Lower leg skin (tissue), 4 donors: ENCODE results near the gene TACC3. TPM values are rescaled to one million over a fixed set of nuclear protein-coding genes. Genes with fewer than 3 reads are reported as not detected.

Experiments used
- DNase-seq, 2 donors: peaks; one replicate each; pipeline ENCODE4 v3.0.0-alpha.2; 2019; ENCODE audit warnings: low spot score in 2 of 2
- H3K4me3 ChIP-seq: fragments of 200-600 bp; sonication (generic); 2 replicates; pipeline ENCODE4 v1.5.1; 2017; ENCODE audit warnings: mild to moderate bottlenecking, low read depth; ENCODE audit not compliant: poor library complexity, severe bottlenecking
- POLR2A ChIP-seq, 2 donors: fragments of 450-650 bp; IDR thresholded peaks; one replicate each; pipeline ENCODE4 v1.6.1; 2016 to 2017; ENCODE audit warnings: antibody characterized with exemption in 2 of 2, mild to moderate bottlenecking in 1 of 2, moderate library complexity in 1 of 2
- WGBS, 2 donors: methylation state at CpG; one replicate each; pipeline ENCODE4 v1.1.5; 2018; 5-methylcytosine and 5-hydroxymethylcytosine counted together
- intact Hi-C: fragments of 100-400 bp; cut with DNase I; formaldehyde crosslinking; loops from one replicate; pipeline ENCODE4 v1.15.0; 2023; ENCODE audit warnings: low total_unique reads
- total RNA-seq, 4 donors: library from RNA; depleted of rRNA; stranded (reverse); fragments of >200 nt; gene quantifications; one replicate each; pipeline ENCODE4 v1.1.0, GENCODE V29; 2016
- TF ChIP-seq, protein P1 (sequence below), 3 donors: fragments of 450-650 bp; IDR thresholded peaks; one replicate each; pipeline ENCODE4 v1.5.1; 2016; ENCODE audit warnings: antibody characterized with exemption in 3 of 3, mild to moderate bottlenecking in 3 of 3, moderate library complexity in 2 of 3

TACC3 gene
- total RNA-seq, 4 donors from 2014 or later: 6.1 to 10.0 (median 7.9) TPM

DNA sequence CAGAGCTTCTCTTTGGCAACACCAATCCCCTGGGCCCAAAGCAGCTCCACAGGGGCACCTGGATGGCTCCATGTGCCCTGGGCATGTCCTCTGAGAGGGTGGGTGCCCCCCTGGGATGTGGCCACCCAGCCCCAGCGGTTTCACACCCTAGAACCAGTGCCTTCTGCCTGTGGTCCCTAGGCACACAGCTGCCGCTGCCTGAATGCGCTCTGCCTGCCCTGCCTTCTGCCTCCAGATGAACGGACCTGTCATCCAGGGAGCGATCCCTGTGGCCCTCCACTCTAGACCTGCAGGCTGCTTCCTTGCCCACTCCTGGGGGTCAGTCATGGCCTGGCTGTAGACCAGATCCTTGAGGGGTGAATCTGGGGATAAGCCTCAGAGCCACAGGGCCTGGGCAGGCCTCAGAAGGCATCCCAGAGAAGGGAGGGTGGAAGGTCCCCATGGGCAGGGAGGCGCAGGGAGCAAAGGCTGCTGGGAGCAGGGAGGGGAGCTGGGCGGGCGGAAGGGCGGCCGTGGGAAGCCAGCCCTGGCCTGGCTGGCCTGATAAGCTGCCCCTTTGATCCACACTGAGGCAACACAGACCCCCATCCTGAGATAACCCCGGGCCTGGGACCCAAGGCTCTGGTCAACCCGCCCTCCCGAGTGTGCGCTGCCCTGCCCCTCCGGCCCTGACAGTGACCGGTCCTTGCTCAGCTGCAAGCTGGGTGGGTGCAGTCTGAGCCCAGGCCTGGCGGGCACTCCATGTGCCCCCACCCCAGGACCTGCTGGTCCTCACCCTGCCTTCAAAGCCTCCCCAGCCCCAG lies 63.7 kb downstream of the TACC3 start:
- H3K4me3 ChIP-seq: no peak overlapping the region
- 59 to 65% methylated on average over 17 of the region's 17 CpGs for WGBS, 2 donors
- DNase-seq: no peak
- intact Hi-C loops: no loop called here
- TF ChIP-seq, protein P1, sequence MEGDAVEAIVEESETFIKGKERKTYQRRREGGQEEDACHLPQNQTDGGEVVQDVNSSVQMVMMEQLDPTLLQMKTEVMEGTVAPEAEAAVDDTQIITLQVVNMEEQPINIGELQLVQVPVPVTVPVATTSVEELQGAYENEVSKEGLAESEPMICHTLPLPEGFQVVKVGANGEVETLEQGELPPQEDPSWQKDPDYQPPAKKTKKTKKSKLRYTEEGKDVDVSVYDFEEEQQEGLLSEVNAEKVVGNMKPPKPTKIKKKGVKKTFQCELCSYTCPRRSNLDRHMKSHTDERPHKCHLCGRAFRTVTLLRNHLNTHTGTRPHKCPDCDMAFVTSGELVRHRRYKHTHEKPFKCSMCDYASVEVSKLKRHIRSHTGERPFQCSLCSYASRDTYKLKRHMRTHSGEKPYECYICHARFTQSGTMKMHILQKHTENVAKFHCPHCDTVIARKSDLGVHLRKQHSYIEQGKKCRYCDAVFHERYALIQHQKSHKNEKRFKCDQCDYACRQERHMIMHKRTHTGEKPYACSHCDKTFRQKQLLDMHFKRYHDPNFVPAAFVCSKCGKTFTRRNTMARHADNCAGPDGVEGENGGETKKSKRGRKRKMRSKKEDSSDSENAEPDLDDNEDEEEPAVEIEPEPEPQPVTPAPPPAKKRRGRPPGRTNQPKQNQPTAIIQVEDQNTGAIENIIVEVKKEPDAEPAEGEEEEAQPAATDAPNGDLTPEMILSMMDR (IDR thresholded peaks at IDR 0.05): no peak

GRCh38 chr4:1785592-1785991 lies 64.3 kb downstream of the TACC3 start:
- intact Hi-C loops: no loop called here
- no peak overlapping the region for H3K4me3 ChIP-seq
- TF ChIP-seq, protein P1 (IDR thresholded peaks at IDR 0.05): no peak
- TF ChIP-seq POLR2A (IDR thresholded peaks at IDR 0.05): no peak
- WGBS, 2 donors: 62 to 84% methylated on average over 9 of the region's 11 CpGs
- no peak for DNase-seq

GRCh38 chr4:1786544-1787362 lies 65.4 kb downstream of the TACC3 start:
- intact Hi-C loops: no loop called here
- 47 to 62% methylated on average over 5 to 26 of the region's 34 CpGs for WGBS, 2 donors
- no peak for TF ChIP-seq POLR2A (IDR thresholded peaks at IDR 0.05)
- TF ChIP-seq, protein P1 (IDR thresholded peaks at IDR 0.05): no peak
- no peak overlapping the region for H3K4me3 ChIP-seq
- no peak for DNase-seq

DNA sequence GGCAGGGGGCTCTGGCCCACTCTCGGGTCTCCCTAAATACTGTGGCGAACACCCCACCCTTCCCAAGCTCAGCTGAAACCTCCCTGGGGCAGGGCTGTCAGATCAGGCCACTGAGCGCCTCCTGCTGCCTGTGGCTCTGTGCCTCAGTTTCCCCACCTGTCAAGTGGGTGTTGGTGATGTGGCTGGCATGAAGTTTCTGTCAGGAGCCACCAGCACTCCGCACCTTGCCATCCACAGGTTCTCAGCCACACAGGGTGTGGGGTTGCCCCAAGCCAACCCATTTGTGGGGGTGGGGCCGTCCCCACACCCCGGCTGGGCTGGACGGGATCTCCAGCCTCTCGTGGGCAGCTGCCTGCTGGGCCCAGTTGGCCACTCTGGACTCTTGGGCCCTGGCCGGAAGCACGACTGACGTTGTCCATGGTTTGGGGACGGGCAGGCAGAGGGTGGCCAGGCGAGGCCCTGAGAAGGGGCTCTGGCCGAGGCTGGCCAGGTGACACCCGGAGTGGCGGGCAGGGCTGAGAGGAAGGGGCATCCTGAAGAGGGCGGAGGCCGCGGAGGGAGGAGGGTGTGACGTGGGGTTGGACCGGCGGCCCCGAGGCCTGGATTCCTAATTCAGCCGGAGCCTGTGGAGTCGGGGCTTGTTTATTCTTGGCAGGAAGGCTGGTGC lies 66.2 kb downstream of the TACC3 start:
- 38 to 43% methylated on average over 21 to 23 of the region's 25 CpGs for WGBS, 2 donors
- intact Hi-C loops: no loop called here
- no peak for DNase-seq
- TF ChIP-seq, protein P1 (IDR thresholded peaks at IDR 0.05): no peak
- no peak for TF ChIP-seq POLR2A (IDR thresholded peaks at IDR 0.05)
- H3K4me3 ChIP-seq: no peak overlapping the region

GRCh38 chr4:1788254-1788973 lies 67.1 kb downstream of the TACC3 start:
- intact Hi-C loops: no loop called here
- no peak overlapping the region for H3K4me3 ChIP-seq
- no peak for DNase-seq
- WGBS, 2 donors: 45 to 50% methylated on average over 13 of the region's 13 CpGs
- TF ChIP-seq, protein P1 (IDR thresholded peaks at IDR 0.05): no peak
- no peak for TF ChIP-seq POLR2A (IDR thresholded peaks at IDR 0.05)
